HepG2 (cell line): ENCODE data around the gene ZBTB4. TPM values are rescaled to one million over a fixed set of nuclear protein-coding genes. Genes with fewer than 3 reads are reported as not detected.

ENCODE experiments used
- CTCF ChIP-seq: sonication (generic); formaldehyde crosslinking; IDR thresholded peaks from 2 replicates; pipeline ENCODE4 v1.5.0; 2020; ENCODE audit warnings: mild to moderate bottlenecking, missing genetic modification reagents, moderate library complexity
- FOXP4 ChIP-seq: sonication (generic); formaldehyde crosslinking; IDR thresholded peaks from 2 replicates; pipeline ENCODE4 v1.4.0; 2020; ENCODE audit warnings: missing genetic modification reagents
- GATAD1 ChIP-seq: IDR thresholded peaks from 2 replicates; pipeline ENCODE4 v1.6.1; 2016; ENCODE audit warnings: missing genetic modification reagents, missing compliant biosample characterization
- HINFP ChIP-seq: sonication (generic); formaldehyde crosslinking; IDR thresholded peaks from 2 replicates; pipeline ENCODE4 v1.4.0; 2020; ENCODE audit warnings: low read depth, mild to moderate bottlenecking, missing genetic modification reagents
- HMG20B ChIP-seq: conservative IDR thresholded peaks from 2 replicates; pipeline ENCODE4 v1.6.1; 2016; ENCODE audit warnings: missing genetic modification reagents, missing compliant biosample characterization
- MED13 ChIP-seq: sonication (generic); formaldehyde crosslinking; IDR thresholded peaks from 2 replicates; pipeline ENCODE4 v1.5.0; 2020; ENCODE audit warnings: missing genetic modification reagents
- MYPOP ChIP-seq: sonication (generic); formaldehyde crosslinking; IDR thresholded peaks from 2 replicates; pipeline ENCODE4 v1.8.1; 2023; ENCODE audit warnings: mild to moderate bottlenecking, moderate library complexity, missing genetic modification reagents
- SNAPC4 ChIP-seq: sonication (generic); formaldehyde crosslinking; IDR thresholded peaks from 2 replicates; pipeline ENCODE4 v1.4.0; 2020; ENCODE audit warnings: mild to moderate bottlenecking, missing genetic modification reagents
- TCF7L2 ChIP-seq: IDR thresholded peaks from 2 replicates; pipeline ENCODE4 v1.6.1; 2011; ENCODE audit warnings: mild to moderate bottlenecking, low read depth, low read length, moderate library complexity
- U2AF2 ChIP-seq: fragments of 200-400 bp; formaldehyde crosslinking; IDR thresholded peaks from 2 replicates; pipeline ENCODE4 v1.6.1; 2017; ENCODE audit warnings: low read depth, mild to moderate bottlenecking, low read length
- YY1 ChIP-seq: IDR thresholded peaks from 2 replicates; pipeline ENCODE4 v1.6.1; 2011; ENCODE audit warnings: low read length, low read depth, moderate library complexity, mild to moderate bottlenecking; ENCODE audit not compliant: insufficient read depth, insufficient replicate concordance
- ZBTB49 ChIP-seq: sonication (generic); formaldehyde crosslinking; IDR thresholded peaks from 2 replicates; pipeline ENCODE4 v1.4.0; 2020; ENCODE audit warnings: missing genetic modification reagents, borderline replicate concordance
- ZNF746 ChIP-seq: sonication (generic); formaldehyde crosslinking; IDR thresholded peaks from 2 replicates; pipeline ENCODE4 v1.8.0; 2022; ENCODE audit warnings: mild to moderate bottlenecking, missing genetic modification reagents
- polyA plus RNA-seq, 8 experiments: library from polyadenylated mRNA; depleted of rRNA in 3 of 8; stranded (reverse) in 7 of 8; unstranded in 1 of 8; fragments of >200 nt; fragmentation: Illumina TruSeq in 4 of 8; extraction: Trizol in 4 of 8; gene quantifications; 2 replicates each; pipeline versions ENCODE4 v1.2.1 to v1.2.3, GENCODE V29; 2011 to 2016; ENCODE audit warnings: low read depth in 4 of 8, missing spikeins in 1 of 8, mixed read lengths in 1 of 8; ENCODE audit not compliant: insufficient read depth in 1 of 8
- total RNA-seq, 5 experiments: library from RNA; depleted of rRNA; stranded (reverse); fragments of >200 nt; fragmentation: Illumina TruSeq; extraction: Trizol; gene quantifications; 2 replicates each; pipeline ENCODE4 v1.2.3, GENCODE V29; 2016; ENCODE audit warnings: low read depth in 1 of 5

ZBTB4 gene
- total and polyA plus RNA-seq, 2 of the 13 experiments (the other 11 are each of a cell fraction or from before 2014, with no cell fraction given): 4.3 to 7.4 TPM

- TF ChIP-seq HINFP (CRISPR knock-in tag): peak; percentile 69; the same call in 1 of the 2 replicates
- TF ChIP-seq GATAD1 (CRISPR knock-in tag): peak; percentile 68
- TF ChIP-seq MED13: no peak
- peak; percentile 87; the same call in 1 of the 2 replicates for TF ChIP-seq MYPOP (CRISPR knock-in tag)
- peak; percentile 80; the same call in 1 of the 2 replicates for TF ChIP-seq SNAPC4
- TF ChIP-seq HMG20B (CRISPR knock-in tag): no peak
- TF ChIP-seq YY1: no peak
- TF ChIP-seq U2AF2: no peak
- TF ChIP-seq CTCF (CRISPR knock-in tag): peak; percentile 69
- peak; percentile 19; the same call in 1 of the 2 replicates for TF ChIP-seq FOXP4 (CRISPR knock-in tag)
- peak; percentile 67; the same call in 1 of the 2 replicates for TF ChIP-seq ZNF746 (CRISPR knock-in tag)
- no peak for TF ChIP-seq TCF7L2
- TF ChIP-seq ZBTB49 (CRISPR knock-in tag): no peak
Measured at GRCh38 chr17:7444682-7445618, 34.5 kb downstream of the ZBTB4 start, which contains the start of gene CHRNB1 (continued).
